Measurements from ENCODE around the gene CEP83.
A peak's percentile ranks its signal among the peaks of the same experiment; 100 is the strongest.
"Not testable (repeated sequence)": the region's sequence is repeated elsewhere in the genome, so short reads cannot be mapped to it uniquely, and the experiment has no call there.

The CEP83 gene

DNA sequence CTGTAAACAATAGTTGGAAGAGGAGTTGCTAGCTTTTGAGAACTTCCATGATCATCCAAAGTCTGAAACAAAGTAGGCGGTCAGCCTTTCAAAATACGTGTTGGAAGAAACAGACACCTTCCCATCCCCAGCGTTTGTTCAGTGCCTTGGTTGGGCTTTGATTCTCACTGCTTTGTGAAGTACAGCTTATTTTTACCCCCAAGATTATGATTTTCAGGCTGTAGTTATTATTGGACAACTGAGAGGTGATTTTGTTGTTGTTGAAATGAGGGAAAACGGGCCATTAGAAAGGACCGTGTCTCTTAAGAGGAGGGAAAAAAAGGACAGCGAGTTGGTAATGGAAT lies 921 bp upstream of the CEP83 start:
- H3K27ac ChIP-seq, result peak overlapping the region; percentile 73
- no peak for TF ChIP-seq ZFX (IDR thresholded peaks at IDR 0.05; ENCODE audit: borderline replicate concordance)
- TF ChIP-seq CTCF (IDR thresholded peaks at IDR 0.05), result no peak

DNA sequence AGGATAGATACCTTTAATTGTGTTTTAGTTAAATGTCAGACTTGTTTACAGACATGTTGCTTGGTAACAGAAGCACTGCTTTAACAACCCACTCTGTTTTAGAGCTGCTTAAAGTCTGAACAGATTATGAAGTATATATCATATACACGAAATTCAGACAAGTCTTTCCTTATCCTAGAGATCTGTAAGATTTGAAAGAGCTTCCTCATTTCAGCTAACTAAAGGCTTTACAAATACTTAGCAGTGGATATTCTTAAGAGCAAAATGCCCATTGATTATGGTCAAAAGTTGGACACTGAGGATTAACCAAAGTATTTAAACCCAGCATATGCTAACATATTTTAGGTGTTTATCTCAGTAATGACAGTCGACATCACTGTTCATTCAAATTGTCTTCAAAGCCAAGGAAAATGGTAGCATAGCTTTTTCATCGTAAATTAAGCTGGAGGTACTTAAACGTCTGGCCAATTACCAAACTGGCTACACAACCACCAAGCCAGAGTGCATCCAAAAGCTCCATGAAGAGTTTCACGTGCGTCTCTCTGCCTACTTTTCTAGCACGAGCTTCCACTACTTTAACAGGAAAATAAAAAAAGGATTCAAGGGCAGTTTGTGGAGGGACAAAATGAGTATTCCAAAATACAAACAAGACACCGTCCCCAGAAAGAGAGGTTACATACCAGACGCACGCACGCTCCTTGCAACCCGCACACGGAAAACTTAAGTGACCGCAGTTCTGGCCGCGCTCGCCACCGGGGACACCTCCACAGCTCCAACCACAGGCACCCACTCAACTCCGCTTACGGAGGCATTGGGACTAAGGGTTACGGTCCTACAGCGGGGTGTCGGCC lies 565 bp downstream of the CEP83 start:
- peak overlapping the region; percentile 73 for H3K27ac ChIP-seq

GRCh38 chr12:94457311-94457710 lies 2.4 kb downstream of the CEP83 start:
- no peak overlapping the region for H3K27ac ChIP-seq
- TF ChIP-seq CTCF (IDR thresholded peaks at IDR 0.05), result no peak
- no peak for TF ChIP-seq ZFX (IDR thresholded peaks at IDR 0.05; ENCODE audit: borderline replicate concordance)

More for the DNA sequence above, 565 bp downstream of the CEP83 start:
- TF ChIP-seq CTCF (IDR thresholded peaks at IDR 0.05), result no peak
- no peak for TF ChIP-seq ZFX (IDR thresholded peaks at IDR 0.05; ENCODE audit: borderline replicate concordance)

DNA sequence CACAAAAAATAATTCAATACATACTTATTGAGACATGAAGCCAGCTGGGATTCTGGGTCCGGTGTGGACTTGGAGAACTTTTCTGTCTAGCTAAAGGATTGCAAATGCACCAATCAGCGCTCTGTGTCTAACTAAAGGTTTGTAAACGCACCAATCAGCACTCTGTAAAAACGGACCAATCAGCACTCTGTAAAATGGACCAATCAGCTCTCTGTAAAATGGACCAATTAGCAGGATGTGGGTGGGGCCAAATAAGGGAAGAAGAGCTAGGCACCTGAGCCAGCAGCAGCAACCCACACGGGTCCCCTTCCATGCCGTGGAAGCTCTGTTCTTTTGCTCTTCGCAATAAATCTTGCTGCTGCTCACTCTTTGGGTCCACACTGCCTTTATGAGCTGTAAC lies 5.3 kb downstream of the CEP83 start:
- H3K27ac ChIP-seq, result not testable (repeated sequence)

DNA sequence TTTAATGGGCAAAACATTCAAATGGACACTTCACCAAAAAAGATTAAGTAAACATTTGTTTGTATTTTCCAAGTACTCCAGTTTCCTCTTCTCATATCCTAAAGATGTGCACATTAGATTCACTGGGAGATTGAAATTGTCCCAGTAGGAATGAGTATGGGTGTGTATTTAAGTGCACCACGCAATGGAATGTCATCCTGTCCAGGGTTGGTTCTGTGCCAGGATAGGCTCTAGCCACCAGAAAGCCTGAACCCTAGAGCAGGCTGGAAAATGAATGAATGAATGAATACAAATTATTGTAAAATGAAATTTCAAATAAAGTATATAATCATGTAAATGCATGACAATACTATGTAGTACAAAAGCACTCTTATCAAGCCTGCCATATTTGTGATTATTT lies 14.0 kb downstream of the CEP83 start:
- no peak overlapping the region for H3K27ac ChIP-seq
- no peak for TF ChIP-seq ZFX (IDR thresholded peaks at IDR 0.05; ENCODE audit: borderline replicate concordance)

DNA sequence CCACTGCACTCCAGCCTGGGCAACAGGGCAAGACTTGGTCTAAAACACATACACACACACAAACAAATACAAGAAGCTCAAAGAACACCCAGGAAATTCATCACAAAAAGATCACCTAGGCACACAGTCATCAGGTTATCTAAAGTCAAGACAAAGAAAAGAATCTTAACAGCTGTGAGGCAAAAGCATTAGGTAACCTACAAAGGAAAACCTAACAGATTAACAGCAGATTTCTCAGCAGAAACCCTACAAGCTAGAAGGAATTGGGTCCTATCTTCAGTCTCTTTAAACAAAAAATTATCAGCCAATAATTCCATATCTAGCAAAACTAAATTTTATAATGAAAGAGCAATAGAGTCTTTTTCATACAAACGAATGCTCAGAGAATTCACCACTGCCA lies 22.4 kb downstream of the CEP83 start:
- TF ChIP-seq CTCF (IDR thresholded peaks at IDR 0.05), result no peak
- no peak for TF ChIP-seq ZFX (IDR thresholded peaks at IDR 0.05; ENCODE audit: borderline replicate concordance)
- no peak overlapping the region for H3K27ac ChIP-seq

- H3K27ac ChIP-seq, result no peak overlapping the region
These were observed 24.1 kb downstream of the CEP83 start for GRCh38 chr12:94435511-94435927.

DNA sequence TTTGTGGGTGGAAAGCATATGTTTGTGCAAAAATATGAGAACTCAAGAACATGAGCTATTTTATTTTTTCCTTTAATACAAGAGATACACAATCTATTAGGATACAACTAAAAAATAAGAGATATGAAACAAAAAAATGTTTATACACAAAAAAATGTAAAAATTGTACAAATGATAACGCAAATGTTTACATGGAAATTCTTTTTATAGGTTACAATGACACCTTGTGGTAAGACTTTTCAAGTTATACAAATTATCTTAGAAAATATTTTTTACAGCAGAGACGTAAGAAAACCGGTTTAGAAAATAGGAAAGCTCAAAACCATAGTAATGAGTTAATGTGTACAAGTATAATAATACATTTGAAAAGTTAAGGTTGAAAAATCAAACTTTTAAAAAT lies 25.5 kb downstream of the CEP83 start:
- no peak overlapping the region for H3K27ac ChIP-seq

More at GRCh38 chr12:94435511-94435927, 24.1 kb downstream of the CEP83 start:
- TF ChIP-seq ZFX (IDR thresholded peaks at IDR 0.05; ENCODE audit: borderline replicate concordance) (no peak), CTCF (IDR thresholded peaks at IDR 0.05) (no peak)

More for the DNA sequence above, 25.5 kb downstream of the CEP83 start:
- TF ChIP-seq ZFX (IDR thresholded peaks at IDR 0.05; ENCODE audit: borderline replicate concordance) (no peak), CTCF (IDR thresholded peaks at IDR 0.05) (no peak)
